ENCODE results near the gene BRME1.
"Not testable (repeated sequence)": the region's sequence is repeated elsewhere in the genome, so short reads cannot be mapped to it uniquely, and the experiment has no call there.

Gene BRME1

DNA sequence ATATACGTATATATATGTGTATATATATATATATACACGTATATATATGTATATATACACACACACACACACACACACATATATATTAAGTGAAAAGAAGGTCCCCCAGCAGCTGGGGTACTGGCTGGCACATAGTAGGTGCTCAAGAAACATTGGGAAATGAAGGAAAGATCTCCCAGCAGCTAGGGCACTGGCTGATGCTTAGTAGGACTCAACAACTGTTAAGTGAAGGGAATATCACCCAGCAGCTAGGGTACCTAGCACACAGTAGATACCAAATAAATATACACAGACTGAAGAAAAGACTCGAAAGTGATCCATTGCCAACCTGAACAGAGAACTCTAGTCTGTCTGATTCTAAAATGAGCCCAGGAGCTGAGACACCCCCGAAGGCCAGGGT is 20.1 kb upstream of the BRME1 start:
- ATAC-seq, result no peak

DNA sequence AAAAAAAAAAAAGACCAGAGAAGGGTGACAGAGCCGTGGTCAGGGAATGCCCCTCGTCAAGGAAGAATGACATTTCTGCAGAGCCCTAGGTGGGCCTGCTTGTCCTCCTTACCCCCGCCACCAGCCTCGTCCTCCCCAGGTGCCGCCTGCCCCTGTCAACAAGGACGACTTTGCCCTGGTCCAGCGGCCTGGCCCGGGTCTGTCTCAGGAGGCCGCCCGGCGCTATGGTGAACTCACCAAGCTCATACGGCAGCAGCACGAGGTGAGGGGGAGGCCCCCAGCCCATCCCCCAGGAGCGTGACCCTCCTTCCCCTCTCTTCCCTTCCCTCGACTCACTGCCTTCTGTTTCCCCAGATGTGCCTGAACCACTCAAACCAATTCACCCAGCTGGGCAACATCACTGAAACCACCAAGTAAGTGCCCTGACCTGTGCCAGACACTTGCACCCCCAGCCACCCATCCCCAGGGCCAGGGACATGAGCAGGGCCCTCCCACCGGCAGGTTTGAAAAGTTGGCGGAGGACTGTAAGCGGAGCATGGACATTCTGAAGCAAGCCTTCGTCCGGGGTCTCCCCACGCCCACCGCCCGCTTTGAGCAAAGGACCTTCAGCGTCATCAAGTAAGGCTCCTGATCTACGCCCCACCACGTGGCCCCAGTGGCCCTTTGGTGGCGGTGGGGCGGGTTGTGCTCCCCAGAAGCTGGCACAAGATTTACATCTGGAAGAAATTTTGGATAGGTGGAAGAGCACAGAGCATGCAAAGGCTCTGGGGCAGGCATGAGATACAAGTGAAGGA is 17.5 kb upstream of the BRME1 start:
- no peak for ATAC-seq

- ATAC-seq, result not testable (repeated sequence)
Observed at GRCh38 chr19:13922118-13922517, 16.2 kb upstream of the BRME1 start.

GRCh38 chr19:13920940-13921747 is 15.2 kb upstream of the BRME1 start:
- peak; percentile 81 to 91 for ATAC-seq

- no peak for ATAC-seq
Observed at GRCh38 chr19:13920524-13920923, 14.6 kb upstream of the BRME1 start.

DNA sequence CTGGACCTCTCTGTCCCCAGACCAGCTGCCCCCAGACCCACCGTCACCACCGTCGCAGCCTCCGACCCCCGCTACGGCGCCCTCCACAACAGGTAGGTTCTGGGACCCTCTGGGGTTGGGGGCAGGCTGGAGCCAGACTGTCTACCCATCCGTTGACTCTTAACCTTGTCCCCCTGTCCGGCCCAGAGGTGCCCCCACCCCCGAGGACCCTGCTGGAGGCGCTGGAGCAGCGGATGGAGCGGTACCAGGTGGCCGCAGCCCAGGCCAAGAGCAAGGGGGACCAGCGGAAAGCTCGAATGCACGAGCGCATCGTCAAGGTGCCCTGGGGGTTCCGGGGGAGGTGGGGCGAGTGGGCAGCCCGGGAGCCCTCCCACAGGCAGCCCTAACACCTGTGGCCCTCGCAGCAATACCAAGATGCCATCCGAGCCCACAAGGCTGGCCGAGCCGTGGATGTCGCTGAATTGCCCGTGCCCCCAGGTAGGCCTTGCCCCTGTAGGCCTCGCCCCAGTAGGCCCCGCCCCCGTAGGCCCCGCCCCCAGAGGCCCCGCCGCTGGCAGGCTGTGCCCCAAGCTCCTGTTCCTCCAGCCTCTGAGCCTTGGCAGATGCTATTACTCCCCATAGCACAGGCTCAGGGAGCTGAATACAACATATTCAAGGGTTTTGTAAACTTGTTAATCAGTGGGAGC is 13.0 kb upstream of the BRME1 start:
- no peak for ATAC-seq

- ATAC-seq, result no peak
Observed at GRCh38 chr19:13917888-13918406, 12.0 kb upstream of the BRME1 start.

DNA sequence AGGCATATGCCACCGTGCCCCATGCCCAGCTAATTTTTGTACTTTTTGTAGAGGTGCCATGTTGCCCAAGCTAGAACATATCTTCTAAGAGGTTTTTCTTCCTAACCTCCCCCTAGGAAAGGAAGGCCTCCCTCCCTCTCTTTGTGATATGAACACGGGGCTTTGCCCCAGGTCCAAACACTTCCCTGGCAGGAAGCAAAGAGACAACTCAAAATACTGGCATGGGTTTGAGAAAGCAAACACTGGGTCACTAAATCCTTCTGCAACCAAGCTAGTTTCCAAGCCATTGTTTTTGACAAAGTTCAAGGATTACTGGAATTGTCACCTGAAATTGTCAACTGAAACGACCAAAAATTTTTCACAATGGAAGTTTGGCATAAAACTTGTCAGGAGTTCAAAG is 8.9 kb upstream of the BRME1 start:
- no peak for ATAC-seq

GRCh38 chr19:13913352-13913751 is 7.4 kb upstream of the BRME1 start:
- no peak for ATAC-seq

DNA sequence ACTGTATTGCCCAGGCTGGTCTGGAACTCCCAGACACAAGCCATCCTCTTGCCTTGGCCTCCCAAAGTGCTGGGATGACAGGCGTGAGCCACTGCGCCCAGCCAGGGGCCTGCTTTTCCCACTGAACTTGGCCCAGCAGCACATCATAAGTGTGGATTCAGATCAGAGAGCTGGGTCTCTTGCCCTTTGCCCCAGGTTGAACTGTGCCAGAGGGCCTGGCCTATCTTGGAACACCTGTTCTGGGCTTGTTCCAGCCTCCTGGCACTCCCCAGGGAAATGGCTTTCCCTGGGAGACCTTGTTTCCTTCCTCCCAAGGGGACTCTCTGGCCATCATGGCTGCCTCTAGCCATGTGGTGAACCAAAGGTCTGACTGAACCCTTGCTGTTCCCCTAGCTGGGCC is 3.5 kb upstream of the BRME1 start:
- ATAC-seq, result no peak

DNA sequence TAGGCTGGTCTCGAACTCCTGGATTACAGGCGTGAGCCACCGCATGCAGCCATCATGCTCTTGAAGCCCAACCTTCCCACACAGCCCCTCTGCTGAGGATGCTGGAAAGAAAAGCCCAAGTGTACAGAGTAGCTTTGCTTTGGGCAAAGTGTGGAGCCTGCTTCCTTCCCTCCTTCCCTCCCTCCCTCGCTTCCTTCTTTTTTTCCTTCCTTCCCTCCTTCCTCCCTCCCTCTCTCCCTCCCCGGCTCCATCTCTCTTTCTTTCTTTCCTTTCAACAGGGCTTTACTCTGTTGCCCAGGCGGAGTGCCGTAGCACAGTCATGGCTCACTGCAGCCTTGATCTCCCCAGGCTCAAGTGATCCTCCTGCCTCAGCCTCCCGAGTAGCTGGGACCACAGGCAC is 2.8 kb upstream of the BRME1 start:
- no peak for ATAC-seq

GRCh38 chr19:13906910-13907309 is 993 bp upstream of the BRME1 start:
- no peak for ATAC-seq

DNA sequence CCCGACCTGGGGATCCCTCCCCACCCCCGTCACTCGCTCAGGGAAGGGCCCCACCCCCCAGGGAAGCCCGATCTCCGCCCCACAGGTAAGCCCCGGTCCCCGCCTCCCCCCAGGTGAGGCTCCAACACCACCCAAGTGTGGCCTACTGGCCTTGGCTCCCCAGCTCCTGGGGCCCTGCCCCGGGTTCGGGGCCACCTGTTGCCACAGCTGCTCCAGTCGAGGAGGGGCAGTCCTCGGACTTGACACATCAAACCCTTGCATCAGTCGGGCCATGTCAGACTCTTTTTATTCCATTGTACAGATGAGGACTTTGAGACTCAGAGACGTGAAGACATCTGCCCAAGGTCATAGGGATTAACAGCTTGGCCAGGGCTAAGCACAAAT is 596 bp upstream of the BRME1 start:
- ATAC-seq, result peak; percentile 4 to 12

GRCh38 chr19:13902993-13903555 is 2.8 kb downstream of the BRME1 start:
- ATAC-seq, result no peak

GRCh38 chr19:13899912-13900584 is 5.9 kb downstream of the BRME1 start:
- no peak for ATAC-seq

DNA sequence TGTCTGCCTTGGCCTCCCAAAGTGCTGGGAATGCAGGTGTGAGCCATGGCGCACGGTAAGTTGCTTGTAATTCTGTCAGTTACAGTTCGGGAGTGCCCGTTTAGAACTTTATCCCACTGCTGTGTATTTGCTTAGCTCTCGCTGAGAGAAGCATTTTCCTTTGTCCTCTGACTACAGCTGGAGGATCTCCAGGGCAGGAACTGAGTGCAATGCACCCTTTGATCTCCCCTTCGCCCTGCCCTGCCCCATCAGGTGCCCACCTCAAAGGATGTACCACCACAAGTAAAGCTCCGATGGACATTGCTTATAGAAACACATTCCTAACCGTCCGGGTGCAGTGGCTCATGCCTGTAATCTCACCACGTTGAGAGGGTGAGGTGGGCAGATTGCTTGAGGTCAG is 6.5 kb downstream of the BRME1 start:
- ATAC-seq, result no peak

- ATAC-seq, result no peak
Observed at GRCh38 chr19:13896227-13896626, 9.7 kb downstream of the BRME1 start.

DNA sequence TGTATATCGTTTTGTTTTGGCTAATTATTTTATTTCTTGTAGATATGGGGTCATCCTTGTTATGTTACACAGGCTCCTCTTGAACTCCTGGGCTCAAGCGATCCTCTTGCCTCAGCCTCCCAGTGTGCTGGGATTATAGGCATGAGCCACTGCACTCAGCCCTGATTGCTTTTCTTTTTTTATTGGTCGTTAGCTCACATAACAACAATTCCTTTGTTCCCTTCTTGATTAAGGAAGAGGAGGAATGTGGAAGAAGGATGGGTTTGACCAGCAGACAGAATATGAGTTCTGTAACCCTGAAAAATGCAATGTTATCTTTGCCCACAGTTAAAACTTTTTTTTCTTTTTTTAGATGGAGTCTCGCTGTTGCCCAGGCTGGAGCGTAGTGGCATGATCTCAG is 11.4 kb downstream of the BRME1 start:
- no peak for ATAC-seq

DNA sequence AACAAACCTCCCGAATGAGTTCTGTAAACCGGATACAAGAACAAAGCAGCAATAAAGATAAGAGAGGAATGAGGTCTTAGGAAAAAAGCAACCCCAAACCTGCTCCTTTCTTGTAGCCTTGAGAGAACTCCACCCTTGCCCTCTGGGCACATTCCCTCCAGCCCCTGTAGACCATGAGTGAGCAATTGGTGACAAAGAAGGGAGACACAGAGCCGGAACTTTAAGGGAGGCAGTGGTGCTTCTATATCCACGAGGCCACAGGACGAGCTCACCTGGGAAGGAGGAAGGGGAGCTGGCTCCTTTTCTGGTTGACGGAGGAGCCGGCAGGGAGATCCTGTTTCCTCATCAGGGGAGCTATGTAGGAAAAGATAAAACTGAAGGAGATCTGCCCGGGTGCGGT is 13.0 kb downstream of the BRME1 start:
- ATAC-seq, result no peak

DNA sequence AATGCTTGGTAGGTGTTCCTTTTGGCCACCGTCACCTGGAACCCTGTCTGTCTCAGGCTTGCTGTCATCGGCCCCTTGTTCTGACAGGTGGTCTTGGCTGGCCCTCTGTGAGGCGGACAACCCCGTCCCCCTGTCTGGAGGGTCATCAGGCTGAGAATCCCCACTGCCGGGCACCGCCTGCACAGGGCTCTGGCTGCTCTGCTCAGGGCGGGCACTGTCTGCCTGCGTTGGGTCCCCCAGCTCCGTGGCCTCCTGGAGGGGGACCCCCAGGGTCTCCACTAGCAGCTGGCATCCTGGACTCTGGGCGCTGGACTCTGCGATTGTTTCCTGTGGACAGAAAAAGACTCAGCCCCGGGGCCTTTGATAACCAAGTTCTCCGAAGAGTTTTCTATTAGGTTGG is 15.8 kb downstream of the BRME1 start:
- ATAC-seq, result no peak

DNA sequence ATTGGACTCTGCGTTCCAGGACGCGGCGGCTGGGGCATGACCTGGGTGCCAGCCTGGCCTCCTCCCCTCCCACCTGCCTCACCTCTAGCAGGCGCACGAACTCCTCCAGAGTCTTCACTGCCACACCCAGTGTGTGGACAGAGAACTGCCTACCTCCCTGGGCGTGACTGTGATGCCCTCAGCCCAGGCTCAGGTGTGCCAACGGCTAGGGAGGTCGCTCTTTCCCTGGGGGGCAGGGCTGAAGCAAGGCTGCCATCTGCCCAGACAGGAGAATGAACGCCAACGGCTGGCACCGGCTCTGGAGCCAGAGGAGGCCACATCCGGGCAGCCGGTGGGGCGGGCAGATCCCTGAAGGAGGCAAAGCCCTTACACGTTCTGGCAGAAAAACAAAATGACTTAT is 17.6 kb downstream of the BRME1 start:
- ATAC-seq, result no peak

DNA sequence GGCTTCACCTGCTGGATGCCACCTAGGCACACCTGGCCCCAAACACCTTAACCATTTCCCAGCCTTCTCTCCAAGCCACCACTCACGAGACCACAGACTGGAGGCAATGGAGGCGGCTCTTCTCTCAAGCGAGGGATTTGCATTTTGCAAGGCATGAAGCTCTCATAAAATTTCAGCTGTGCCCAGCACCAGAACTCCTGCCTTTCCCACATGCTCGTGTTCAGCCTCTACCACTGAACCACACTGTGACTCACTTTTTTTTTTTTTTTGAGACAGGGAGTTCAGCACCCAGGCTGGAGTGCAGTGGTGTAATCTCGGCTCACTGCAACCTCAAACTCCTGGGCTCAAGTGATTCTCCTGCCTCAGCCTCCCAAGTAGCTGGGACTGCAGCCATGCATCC is 18.4 kb downstream of the BRME1 start:
- ATAC-seq, result no peak
